MM.1S (cell line): Measurements from ENCODE around the gene TMEM62.

ENCODE experiments used
- CTCF ChIP-seq: fragments of 300-600 bp; sonication (generic); IDR thresholded peaks from 2 replicates; pipeline ENCODE4 v1.5.1; 2016; ENCODE audit warnings: antibody characterized with exemption, low read length, mixed read lengths
- EZH2 ChIP-seq: fragments of 300-600 bp; sonication (generic); optimal IDR thresholded peaks from 2 replicates; pipeline ENCODE3; 2017; ENCODE audit warnings: low read depth, mild to moderate bottlenecking, antibody characterized with exemption, low read length, mixed read lengths

GRCh38 chr15:43208052-43209002, 74.9 kb downstream of the TMEM62 start:
- TF ChIP-seq CTCF (no peak), EZH2 (no peak)
